Measurements from ENCODE around the gene MTA1.

MTA1 gene

GRCh38 chr14:105484069-105484996, 64.7 kb downstream of the MTA1 start:
- in situ Hi-C loops (cut with MboI; ENCODE audit: low sequenced_read_pairs), result no loop called here

- in situ Hi-C loops (cut with MboI; ENCODE audit: low sequenced_read_pairs), result no loop called here
Observed at GRCh38 chr14:105484997-105485393, 65.4 kb downstream of the MTA1 start.

- in situ Hi-C loops (cut with MboI; ENCODE audit: low sequenced_read_pairs), result no loop called here
Observed at GRCh38 chr14:105485739-105486162, 66.1 kb downstream of the MTA1 start.

- in situ Hi-C loops (cut with MboI; ENCODE audit: low sequenced_read_pairs), result no loop called here
Observed at GRCh38 chr14:105486163-105486973, 66.7 kb downstream of the MTA1 start, which contains the start of gene CRIP1. Gene CRIP1 (plus strand): TSS chr14:105486886. CDS start chr14:105487260, 374 bp downstream.

- in situ Hi-C loops (cut with MboI; ENCODE audit: low sequenced_read_pairs), result no loop called here
Observed at GRCh38 chr14:105486974-105487448, 67.4 kb downstream of the MTA1 start.

GRCh38 chr14:105487449-105487985, 67.9 kb downstream of the MTA1 start:
- in situ Hi-C loops (cut with MboI; ENCODE audit: low sequenced_read_pairs), result no loop called here

- in situ Hi-C loops (cut with MboI; ENCODE audit: low sequenced_read_pairs), result no loop called here
Observed at GRCh38 chr14:105487986-105488777, 68.6 kb downstream of the MTA1 start.

- in situ Hi-C loops (cut with MboI; ENCODE audit: low sequenced_read_pairs), result no loop called here
Observed at GRCh38 chr14:105488781-105489541, 69.3 kb downstream of the MTA1 start.

- in situ Hi-C loops (cut with MboI; ENCODE audit: low sequenced_read_pairs), result no loop called here
Observed at GRCh38 chr14:105489542-105490266, 70.1 kb downstream of the MTA1 start.

GRCh38 chr14:105490267-105490571, 70.6 kb downstream of the MTA1 start:
- in situ Hi-C loops (cut with MboI; ENCODE audit: low sequenced_read_pairs), result no loop called here

GRCh38 chr14:105490572-105491365, 71.1 kb downstream of the MTA1 start, which contains the start of gene TEDC1:
Gene TEDC1 (plus strand): TSS chr14:105491246. CDS start chr14:105491376, 130 bp downstream.
- in situ Hi-C loops (cut with MboI; ENCODE audit: low sequenced_read_pairs), result no loop called here

- in situ Hi-C loops (cut with MboI; ENCODE audit: low sequenced_read_pairs), result no loop called here
Observed at GRCh38 chr14:105491366-105491973, 71.8 kb downstream of the MTA1 start.

- in situ Hi-C loops (cut with MboI; ENCODE audit: low sequenced_read_pairs), result no loop called here
Observed at GRCh38 chr14:105492031-105492970, 72.7 kb downstream of the MTA1 start.

GRCh38 chr14:105492971-105493871, 73.6 kb downstream of the MTA1 start:
- in situ Hi-C loops (cut with MboI; ENCODE audit: low sequenced_read_pairs), result no loop called here

GRCh38 chr14:105493921-105494605, 74.4 kb downstream of the MTA1 start:
- in situ Hi-C loops (cut with MboI; ENCODE audit: low sequenced_read_pairs), result no loop called here
